OCI-LY3 (cell line): ENCODE measurements around the gene SNU13.
"Not testable (repeated sequence)": the region's sequence is repeated elsewhere in the genome, so short reads cannot be mapped to it uniquely, and the experiment has no call there.

Source experiments
- H2AFZ ChIP-seq: fragments of 200-600, 300-600 bp; shearing (Covaris generic); 2 replicates; pipeline ENCODE4 v1.6.0; 2014; ENCODE audit warnings: antibody characterized with exemption, low read depth, low read length
- H3K27ac ChIP-seq: fragments of 200-600, 300-600 bp; sonication (generic); 2 replicates; pipeline ENCODE4 v1.5.1; 2014; ENCODE audit warnings: mild to moderate bottlenecking, low read length, moderate library complexity, mixed read lengths
- H3K27me3 ChIP-seq: fragments of 200-600, 300-600 bp; sonication (generic); 2 replicates; pipeline ENCODE4 v1.6.1; 2014; ENCODE audit warnings: low read depth, low read length, mixed read lengths
- H3K36me3 ChIP-seq: fragments of 200-600, 300-600 bp; sonication (generic); replicated peaks from 2 replicates; pipeline ENCODE3; 2014; ENCODE audit warnings: low read depth, low read length, mixed read lengths
- H3K4me1 ChIP-seq: fragments of 300-600, 200-600 bp; sonication (generic); 2 replicates; pipeline ENCODE4 v1.6.1; 2014; ENCODE audit warnings: low read length, mixed read lengths
- H3K4me2 ChIP-seq: fragments of 200-600, 300-600 bp; sonication (generic); 2 replicates; pipeline ENCODE4 v1.6.1; 2014; ENCODE audit warnings: low read length, mixed read lengths
- H3K4me3 ChIP-seq: fragments of 300-600, 200-600 bp; sonication (generic); 2 replicates; pipeline ENCODE4 v1.5.1; 2014; ENCODE audit warnings: antibody characterized with exemption, mild to moderate bottlenecking, low read length, moderate library complexity
- H3K79me2 ChIP-seq: fragments of 300-600, 200-600 bp; shearing (Covaris generic); 2 replicates; pipeline ENCODE4 v1.6.1; 2014; ENCODE audit warnings: mild to moderate bottlenecking, low read length, mixed read lengths
- H3K9ac ChIP-seq: fragments of 300-600, 200-600 bp; shearing (Covaris generic); 2 replicates; pipeline ENCODE4 v1.6.0; 2014; ENCODE audit warnings: mild to moderate bottlenecking, low read length, moderate library complexity
- H3K9me3 ChIP-seq: fragments of 200-600, 300-600 bp; shearing (Covaris generic); 2 replicates; pipeline ENCODE4 v1.6.1; 2014; ENCODE audit warnings: low read length, mixed read lengths; ENCODE audit not compliant: insufficient read depth
- H4K20me1 ChIP-seq: fragments of 200-600, 300-600 bp; sonication (generic); 2 replicates; pipeline ENCODE4 v1.6.1; 2016; ENCODE audit warnings: low read length, mixed read lengths; ENCODE audit not compliant: insufficient read depth
- CTCF ChIP-seq: fragments of 200-600, 300-600 bp; sonication (generic); IDR thresholded peaks from 2 replicates; pipeline ENCODE4 v1.5.1; 2014; ENCODE audit warnings: antibody characterized with exemption, low read length, low read depth
- EZH2phosphoT487 ChIP-seq: fragments of 200-600 bp; shearing (Covaris generic); IDR thresholded peaks from 2 replicates; pipeline ENCODE4 v1.6.1; 2018; ENCODE audit warnings: antibody characterized with exemption, mixed run types, low read depth

Gene SNU13

GRCh38 chr22:41696703-41697102, 8.0 kb upstream of the SNU13 start:
- Histone ChIP-seq H3K4me1 (peaks cover 23% of the 10 kb centered on the region), H3K36me3 (peaks cover 3% of the 10 kb centered on the region), H3K79me2 (no peaks in the 10 kb centered on the region), H4K20me1 (no peaks in the 10 kb centered on the region), H2AFZ (no peak overlapping the region; the same call in 1 of the 2 replicates), H3K4me2 (peak overlapping the region; percentile 63), H3K27me3 (no peaks in the 10 kb centered on the region), H3K4me3 (peak overlapping the region; percentile 26), H3K9me3 (no peaks in the 10 kb centered on the region), H3K9ac (peak overlapping the region; percentile 31; the same call in 1 of the 2 replicates), H3K27ac (no peak overlapping the region)
- no peak for TF ChIP-seq EZH2phosphoT487
- no peak for TF ChIP-seq CTCF

GRCh38 chr22:41695211-41695610, 6.5 kb upstream of the SNU13 start:
- no peak overlapping the region for H3K9ac ChIP-seq
- no peaks in the 10 kb centered on the region for H3K9me3 ChIP-seq

GRCh38 chr22:41690476-41690875, 1.8 kb upstream of the SNU13 start:
- Histone ChIP-seq H3K9me3 (no peaks in the 10 kb centered on the region), H3K4me3 (no peak overlapping the region), H3K4me1 (peaks cover 13% of the 10 kb centered on the region), H3K27ac (no peak overlapping the region), H3K9ac (no peak overlapping the region), H4K20me1 (no peaks in the 10 kb centered on the region), H3K27me3 (no peaks in the 10 kb centered on the region), H3K4me2 (no peak overlapping the region), H3K36me3 (peaks cover 3% of the 10 kb centered on the region), H2AFZ (no peak overlapping the region), H3K79me2 (peaks cover 36% of the 10 kb centered on the region)
- TF ChIP-seq EZH2phosphoT487 (no peak), CTCF (no peak)

More at GRCh38 chr22:41695211-41695610, 6.5 kb upstream of the SNU13 start:
- no peaks in the 10 kb centered on the region for H3K27me3 ChIP-seq
- TF ChIP-seq CTCF = no peak
- TF ChIP-seq EZH2phosphoT487 = no peak
- H2AFZ ChIP-seq = no peak overlapping the region
- H3K4me3 ChIP-seq = no peak overlapping the region
- H4K20me1 ChIP-seq = no peaks in the 10 kb centered on the region
- H3K36me3 ChIP-seq = peaks cover 3% of the 10 kb centered on the region
- H3K4me2 ChIP-seq = peak overlapping the region; percentile 12
- H3K27ac ChIP-seq = no peak overlapping the region
- no peaks in the 10 kb centered on the region for H3K79me2 ChIP-seq
- peaks cover 23% of the 10 kb centered on the region for H3K4me1 ChIP-seq

- 0 out of 2 replicates have a peak overlapping the region, but pooled peaks have one; percentile 1 for H2AFZ ChIP-seq
- peak overlapping the region; percentile 83 for H3K4me3 ChIP-seq
- H3K9ac ChIP-seq = peak overlapping the region; percentile 96
- peaks cover 62% of the 10 kb centered on the region for H3K79me2 ChIP-seq
- peaks cover 10% of the 10 kb centered on the region for H3K4me1 ChIP-seq
- TF ChIP-seq CTCF = no peak
- no peak for TF ChIP-seq EZH2phosphoT487
- peak overlapping the region; percentile 83 for H3K4me2 ChIP-seq
- no peaks in the 10 kb centered on the region for H3K9me3 ChIP-seq
- H3K27ac ChIP-seq = peak overlapping the region; percentile 81
- peaks cover 6% of the 10 kb centered on the region for H3K36me3 ChIP-seq
- H3K27me3 ChIP-seq = no peaks in the 10 kb centered on the region
- peaks cover 18% of the 10 kb centered on the region for H4K20me1 ChIP-seq
These were observed 734 bp downstream of the SNU13 start for GRCh38 chr22:41687901-41688364.

- peaks cover 23% of the 10 kb centered on the region for H4K20me1 ChIP-seq
These were observed 1.8 kb downstream of the SNU13 start for GRCh38 chr22:41686890-41687289.

More at GRCh38 chr22:41686890-41687289, 1.8 kb downstream of the SNU13 start:
- not testable (repeated sequence) for H3K4me1 ChIP-seq, H3K9me3 ChIP-seq, H3K27me3 ChIP-seq, H3K36me3 ChIP-seq, H3K9ac ChIP-seq, H3K27ac ChIP-seq, H2AFZ ChIP-seq
- peaks cover 72% of the 10 kb centered on the region for H3K79me2 ChIP-seq
- peak overlapping the region; percentile 83 for H3K4me3 ChIP-seq
- peak overlapping the region; percentile 83 for H3K4me2 ChIP-seq
